Right atrium auricular region (tissue), 2 donors: ENCODE data around the gene MESD. TPM values are rescaled to one million over a fixed set of nuclear protein-coding genes. Genes with fewer than 3 reads are reported as not detected.

Source experiments
- DNase-seq: peaks from one replicate; pipeline ENCODE4 v3.0.0-alpha.2; 2019; ENCODE audit warnings: low spot score
- H3K27ac ChIP-seq, 2 donors: fragments of 200-600 bp; sonication (generic); 1 replicate in 1 of 2; 2 replicates in 1 of 2; pipeline ENCODE4 v1.5.1; 2016 to 2019
- H3K27me3 ChIP-seq, 2 donors: fragments of 200-600 bp; sonication (generic); one replicate each; pipeline versions ENCODE4 v1.5.1 to v1.6.0; 2017 to 2019
- H3K36me3 ChIP-seq: fragments of 200-600 bp; sonication (generic); one replicate; pipeline ENCODE4 v1.5.1; 2016
- H3K4me1 ChIP-seq, 2 donors: fragments of 200-600 bp; sonication (generic); one replicate each; pipeline versions ENCODE4 v1.5.1 to v1.6.0; 2017 to 2019
- H3K4me3 ChIP-seq, 2 donors: fragments of 200-600 bp; sonication (generic); 1 replicate in 1 of 2; 2 replicates in 1 of 2; pipeline ENCODE4 v1.5.1; 2017 to 2019; ENCODE audit warnings: mild to moderate bottlenecking in 1 of 2, moderate library complexity in 1 of 2
- H3K9me3 ChIP-seq, 2 donors: fragments of 200-600 bp; sonication (generic); one replicate each; pipeline ENCODE4 v1.5.1; 2019
- CTCF ChIP-seq, 2 donors: fragments of 200-600 bp; sonication (generic); IDR thresholded peaks; one replicate each; pipeline ENCODE4 v1.5.1; 2019; ENCODE audit warnings: antibody characterized with exemption in 2 of 2
- microRNA-seq, 2 donors: library from miRNA; unstranded; fragments of <30 nt; microRNA quantifications; one replicate each; pipeline ENCODE4, GENCODE V29; 2016 to 2017; ENCODE audit warnings: borderline number of aligned reads in 2 of 2, borderline replicate concordance in 1 of 2
- total RNA-seq, 2 donors: library from RNA; depleted of rRNA; stranded (reverse); fragments of >200 nt; gene quantifications; one replicate each; pipeline ENCODE4 v1.1.0, GENCODE V29; 2016

MESD gene
- total RNA-seq, 2 donors from 2014 or later: 11.3 to 14.5 TPM

GRCh38 chr15:80898040-80898439 is 91.6 kb downstream of the MESD start:
- H3K4me3 ChIP-seq: no peak overlapping the region
- DNase-seq: no peak
- no peak overlapping the region for H3K27ac ChIP-seq
- peaks cover 0 to 12% of the 10 kb centered on the region in 2 donors for H3K4me1 ChIP-seq
- no peaks in the 10 kb centered on the region for H3K27me3 ChIP-seq
- H3K9me3 ChIP-seq: peaks cover 0 to 7% of the 10 kb centered on the region in 2 donors
- H3K36me3 ChIP-seq: no peaks in the 10 kb centered on the region
- TF ChIP-seq CTCF (IDR thresholded peaks at IDR 0.05): no peak

Small RNA genes lying within 50 kb of the gene (microRNA-seq; reads per million reads assigned to microRNA genes)
- 0 reads per million in 2 donors for gene MIR4514

Other genes starting within 250 kb of the MESD start
- 1 to 10 TPM in 1 of 2 donors, under 1 TPM in 1; 0.22 to 2.9 TPM for gene CEMIP, start 210.4 kb downstream of the MESD start, total RNA-seq
- gene TLNRD1, start 11.1 kb upstream of the MESD start, total RNA-seq: 10 to 100 TPM; 10.0 to 26.1 TPM
- 1 to 10 TPM in 1 of 2 donors, not detected in 1; 6.2 TPM for gene CFAP161, start 144.5 kb upstream of the MESD start, total RNA-seq
- gene IL16, start 207.1 kb upstream of the MESD start, total RNA-seq: 10 to 100 TPM in 1 of 2 donors, 1 to 10 TPM in 1; 3.9 to 12.1 TPM